ENCODE data around the gene DHDH. TPM values are rescaled to one million over a fixed set of nuclear protein-coding genes. Genes with fewer than 3 reads are reported as not detected.
"Not testable (repeated sequence)": the region's sequence is repeated elsewhere in the genome, so short reads cannot be mapped to it uniquely, and the experiment has no call there.

Gene DHDH
- total RNA-seq (2014; rRNA removed) = 0.96 TPM in 1 of 2 replicates, not detected in the other
- polyA plus RNA-seq (2012) = 0.12 TPM

DNA sequence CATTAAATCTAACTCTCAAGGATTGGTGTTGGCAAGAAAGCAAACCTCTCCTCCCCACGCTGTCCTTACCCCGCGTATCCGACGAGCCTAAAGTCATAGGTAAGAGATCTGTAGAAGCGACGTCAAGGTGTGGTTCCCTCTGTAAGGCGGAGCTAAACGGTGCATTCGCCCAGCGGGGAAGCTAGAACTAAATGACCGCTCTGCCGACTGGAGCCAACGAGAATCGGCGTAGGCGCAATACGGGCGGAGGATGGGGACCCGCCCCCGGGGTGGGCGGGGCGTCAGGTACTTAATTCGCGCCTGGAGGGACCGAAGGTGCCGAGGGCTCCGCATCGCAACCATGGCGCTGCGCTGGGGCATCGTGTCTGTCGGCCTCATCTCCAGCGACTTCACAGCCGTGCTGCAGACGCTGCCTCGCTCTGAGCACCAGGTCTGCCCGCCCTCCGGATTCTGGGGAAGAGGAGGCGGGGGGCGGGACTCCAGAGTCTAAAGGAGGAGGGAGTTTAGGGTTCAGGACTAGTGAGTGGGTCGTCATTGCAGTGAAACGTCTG lies at the start of gene DHDH:
DHDH (plus strand) TSS at position 318 of the 551 bp plus-strand sequence; CDS start at position 341, 23 bp downstream.
- DNase-seq (ENCODE audit: low read depth) = peak; percentile 27

DNA sequence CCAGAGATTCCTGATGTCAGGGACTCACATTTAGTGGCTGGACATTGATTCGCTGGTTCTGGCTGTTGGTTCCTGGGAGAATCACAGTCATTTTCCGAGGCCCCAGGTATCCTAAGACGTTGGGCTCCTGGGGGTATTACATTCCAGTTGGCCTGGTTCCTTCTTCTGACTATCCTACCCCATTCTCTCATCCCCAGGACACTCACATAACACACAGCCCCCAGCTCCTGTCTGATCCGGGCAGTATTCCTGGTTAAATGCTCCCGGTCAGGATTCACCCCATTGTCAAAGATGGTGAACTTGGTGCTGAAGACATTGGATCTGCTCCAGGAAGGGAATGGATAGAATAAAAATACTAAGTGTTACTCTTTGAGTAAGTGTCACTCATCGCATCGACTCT lies 49.8 kb upstream of the DHDH start:
- no peak for DNase-seq (ENCODE audit: low read depth)

DNA sequence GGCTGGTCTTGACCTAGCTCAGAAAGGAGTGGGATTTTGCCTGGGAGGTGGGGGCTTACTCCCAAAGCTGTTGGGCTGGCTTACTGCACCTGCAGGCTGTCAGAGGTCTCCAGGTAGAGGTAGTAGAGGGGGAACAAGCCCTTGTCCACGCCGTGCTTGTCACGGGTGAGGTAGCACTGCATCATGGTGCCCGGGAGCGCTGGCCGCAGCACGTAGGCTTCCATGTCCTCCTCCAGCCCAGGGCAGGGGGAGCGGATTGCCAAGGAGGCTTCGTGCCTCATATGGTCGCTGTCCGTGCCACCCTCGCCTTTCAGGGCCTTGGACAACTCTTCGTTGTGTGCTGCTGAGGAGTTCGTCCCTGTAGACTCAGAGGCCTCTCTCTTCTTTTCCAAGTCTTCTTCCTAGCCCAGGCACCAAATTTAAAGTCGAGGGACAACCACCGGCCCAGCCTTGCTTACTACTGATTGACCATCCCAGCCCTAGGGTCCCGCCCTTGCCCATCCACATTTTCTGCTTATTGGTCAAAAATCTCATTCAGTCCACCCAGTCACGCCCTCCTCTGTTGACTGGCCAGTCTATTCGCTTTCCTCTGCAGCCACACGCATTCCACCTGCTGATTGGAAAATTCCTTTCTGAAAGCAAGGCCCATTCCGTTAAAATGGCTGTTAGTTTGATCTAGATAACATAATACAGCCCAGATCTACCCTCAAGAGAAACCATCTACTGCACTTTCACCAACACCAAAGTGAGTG lies 45.5 kb upstream of the DHDH start:
- no peak for DNase-seq (ENCODE audit: low read depth)

DNA sequence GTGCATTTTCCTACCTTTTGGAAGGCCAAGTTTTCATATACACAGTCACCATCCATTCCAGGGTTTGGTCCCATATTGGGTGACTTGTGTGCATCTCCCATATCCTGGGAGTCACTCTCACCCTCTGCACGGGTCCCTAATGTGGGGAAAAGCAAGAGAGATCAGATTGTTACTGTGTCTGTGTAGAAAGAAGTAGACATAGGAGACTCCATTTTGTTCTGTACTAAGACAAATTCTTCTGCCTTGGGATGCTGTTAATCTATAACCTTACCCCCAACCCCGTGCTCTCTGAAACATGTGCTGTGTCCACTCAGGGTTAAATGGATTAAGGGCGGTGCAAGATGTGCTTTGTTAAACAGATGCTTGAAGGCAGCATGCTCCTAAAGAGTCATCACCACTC lies 44.0 kb upstream of the DHDH start:
- DNase-seq (ENCODE audit: low read depth) = not testable (repeated sequence)

DNA sequence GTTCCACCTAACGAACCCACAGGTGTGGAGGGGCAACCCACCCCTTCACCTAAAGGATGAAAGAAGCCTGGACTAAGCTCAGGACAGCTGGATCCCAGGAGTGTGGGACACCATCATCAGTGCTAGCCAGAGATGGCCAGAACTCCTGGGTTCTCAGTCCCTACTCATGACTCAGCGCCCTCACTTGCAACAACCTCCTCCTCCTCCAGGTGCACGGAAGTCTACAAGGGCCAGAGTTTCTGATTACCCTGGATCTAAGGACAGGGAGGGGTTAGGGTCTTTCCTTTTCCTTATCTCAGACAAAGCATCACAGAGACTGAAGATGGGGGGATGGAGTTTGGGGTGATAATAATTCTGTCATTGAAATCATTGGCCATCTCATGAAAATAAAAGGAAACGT lies 42.9 kb upstream of the DHDH start:
- no peak for DNase-seq (ENCODE audit: low read depth)

DNA sequence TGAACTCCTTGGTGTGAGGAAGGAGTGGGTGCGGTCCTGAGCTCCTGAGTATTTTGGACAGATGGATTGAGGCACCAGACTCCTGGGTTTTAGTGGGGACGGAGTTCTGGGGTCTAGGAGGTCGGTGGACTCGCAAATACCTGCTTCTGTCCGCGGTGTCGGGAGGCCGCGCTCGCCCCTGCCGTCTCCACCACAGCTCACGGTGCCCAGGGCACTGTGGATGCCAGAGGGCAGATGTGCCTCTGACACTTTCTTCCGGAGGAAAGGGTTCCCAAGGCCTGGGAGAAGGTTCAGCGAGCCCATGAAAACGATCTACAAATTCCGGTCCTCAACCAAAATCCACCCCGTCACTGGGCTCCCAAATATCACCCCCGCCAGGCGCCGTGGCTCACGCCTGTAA lies 38.3 kb upstream of the DHDH start:
- no peak for DNase-seq (ENCODE audit: low read depth)

DNA sequence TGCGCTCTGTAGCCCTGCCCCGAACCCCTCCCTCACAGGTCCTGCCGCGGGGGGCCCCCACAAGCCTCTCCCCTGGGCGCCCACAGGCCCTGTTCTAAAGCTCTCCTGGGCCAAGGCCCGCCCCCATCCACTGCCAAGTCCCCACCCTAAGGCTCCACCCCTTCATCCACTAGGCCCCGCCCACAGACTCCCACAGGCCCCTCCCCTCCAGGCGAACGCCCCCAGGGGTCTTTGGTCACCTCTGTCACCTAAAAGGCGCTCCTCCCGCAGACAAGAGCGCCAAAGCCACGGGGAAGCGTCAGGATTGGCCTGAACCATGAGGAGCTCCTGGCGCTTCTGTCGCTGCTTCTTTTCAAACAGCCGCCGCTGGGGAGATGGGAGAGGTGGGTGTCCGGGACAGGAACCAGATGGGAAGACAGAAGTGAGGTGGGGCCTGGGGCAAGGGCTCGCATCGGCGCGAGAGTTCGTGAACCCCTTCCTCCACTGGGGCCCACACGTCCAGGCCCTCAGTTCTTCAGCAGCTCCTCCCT lies 37.2 kb upstream of the DHDH start:
- no peak for DNase-seq (ENCODE audit: low read depth)

DNA sequence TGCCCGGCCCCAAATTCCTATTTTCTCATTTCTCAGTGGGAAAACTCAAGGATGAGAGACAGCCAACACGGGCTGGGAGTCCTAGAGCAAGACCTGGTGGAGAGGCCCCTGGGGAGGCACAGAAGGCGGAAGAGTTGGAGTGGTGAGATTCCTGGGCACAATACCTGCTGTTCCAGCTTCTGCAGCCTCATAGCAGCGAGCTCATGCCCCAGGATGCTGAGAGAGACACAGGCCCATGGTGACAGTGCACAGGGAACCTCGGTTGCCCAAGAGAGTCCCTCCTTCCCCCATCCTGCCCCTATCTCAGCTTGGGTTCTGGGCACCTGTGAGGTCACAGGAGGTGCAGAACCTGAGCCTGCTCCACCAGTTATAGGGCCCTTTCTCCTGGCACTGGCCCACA lies 36.3 kb upstream of the DHDH start:
- DNase-seq (ENCODE audit: low read depth) = no peak

DNA sequence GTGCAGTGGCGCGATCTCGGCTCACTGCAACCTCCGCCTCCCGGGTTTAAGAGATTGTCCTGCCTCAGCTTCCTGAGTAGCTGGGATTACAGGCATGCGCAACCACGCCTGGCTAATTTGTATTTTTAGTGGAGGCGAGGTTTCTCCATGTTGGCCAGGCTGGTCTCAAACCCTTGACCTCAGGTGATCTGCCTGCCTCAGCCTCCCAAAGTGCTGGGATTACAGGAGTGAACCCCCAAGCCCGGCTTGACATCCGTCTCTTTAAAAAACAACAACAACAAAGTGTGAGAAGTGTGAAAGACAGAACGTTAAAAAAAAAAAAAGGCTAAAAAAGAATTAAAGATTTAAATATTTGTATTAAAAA lies 34.1 kb upstream of the DHDH start:
- DNase-seq (ENCODE audit: low read depth) = not testable (repeated sequence)

DNA sequence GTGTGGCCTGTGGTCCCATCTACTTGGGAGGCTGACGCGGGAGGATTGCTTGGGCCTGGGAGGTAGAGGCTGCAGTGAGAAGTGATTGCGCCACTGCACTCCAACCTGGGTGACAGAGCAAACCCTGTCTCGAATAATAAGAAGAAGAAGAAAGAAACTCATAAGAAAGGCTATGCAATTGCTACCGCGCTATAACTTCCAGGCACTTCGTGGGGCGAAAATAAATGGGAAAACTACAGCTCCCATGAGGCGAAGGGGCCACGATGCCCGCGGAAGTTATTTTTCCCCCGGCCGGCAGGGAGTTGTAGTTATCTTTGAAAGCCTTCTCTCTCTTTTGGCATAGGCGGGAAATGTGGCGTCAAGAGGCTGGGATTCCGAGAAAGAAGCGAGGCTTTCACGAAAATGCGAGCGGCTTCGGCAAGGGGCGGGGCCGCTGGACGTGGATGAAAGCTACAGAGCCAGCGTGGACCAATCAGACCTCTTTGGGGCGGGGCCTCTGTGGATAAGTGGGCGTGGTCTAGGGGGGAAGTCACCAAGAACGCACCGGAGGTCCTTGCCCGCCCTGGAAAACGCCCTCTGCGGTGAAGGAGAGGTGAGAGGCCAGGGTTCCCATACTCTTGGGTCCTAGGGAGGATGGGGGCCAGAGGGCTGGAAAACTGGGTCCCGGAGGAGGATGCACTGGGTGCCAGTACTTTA lies 33.6 kb upstream of the DHDH start, which contains the start of gene NUCB1:
NUCB1 (plus strand) TSS at position 532 of the 696 bp plus-strand sequence. CDS start 485 bp downstream, outside the sequence.
- peak; percentile 98 for DNase-seq (ENCODE audit: low read depth)

DNA sequence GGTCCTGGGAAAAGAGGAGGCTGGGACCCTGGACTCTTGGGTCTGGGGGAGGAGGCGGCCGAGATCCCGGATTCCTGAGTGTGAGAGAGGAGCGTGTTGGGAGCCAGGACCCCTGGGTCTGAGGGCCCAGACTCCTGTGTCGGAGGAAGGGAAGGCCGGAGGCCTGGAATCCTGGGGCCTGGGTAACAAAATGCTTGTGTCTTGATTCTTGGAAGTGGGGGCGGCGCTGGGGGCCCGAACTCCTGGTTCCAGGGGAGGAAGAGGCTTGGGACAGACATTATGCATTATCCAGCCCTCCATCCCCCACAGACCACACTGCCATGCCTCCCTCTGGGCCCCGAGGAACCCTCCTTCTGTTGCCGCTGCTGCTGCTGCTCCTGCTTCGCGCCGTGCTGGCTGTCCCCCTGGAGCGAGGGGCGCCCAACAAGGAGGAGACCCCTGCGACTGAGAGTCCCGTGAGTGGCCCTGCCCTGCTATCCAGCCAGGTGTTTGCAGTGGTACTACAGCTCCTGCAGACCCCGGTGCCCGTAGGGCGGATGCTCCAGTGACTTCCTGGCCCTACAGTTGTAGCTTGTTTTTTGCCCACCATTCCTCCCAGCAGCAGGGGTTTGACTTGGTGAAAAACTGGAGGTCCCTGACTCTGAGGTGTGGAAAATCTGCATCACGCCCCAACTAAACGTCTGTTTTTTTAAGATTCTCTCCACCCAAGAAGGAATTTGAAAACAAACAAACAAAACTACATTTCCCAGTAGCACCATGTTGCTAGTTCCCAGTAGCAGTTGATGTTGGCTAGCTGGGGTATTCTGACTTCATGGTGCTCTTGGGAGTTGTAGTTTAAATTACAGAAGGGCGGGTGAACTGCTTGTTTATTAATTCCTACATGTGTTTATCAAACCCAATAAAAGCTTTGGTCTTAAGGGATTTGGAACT lies 32.8 kb upstream of the DHDH start:
- peak; percentile 44 for DNase-seq (ENCODE audit: low read depth)

DNA sequence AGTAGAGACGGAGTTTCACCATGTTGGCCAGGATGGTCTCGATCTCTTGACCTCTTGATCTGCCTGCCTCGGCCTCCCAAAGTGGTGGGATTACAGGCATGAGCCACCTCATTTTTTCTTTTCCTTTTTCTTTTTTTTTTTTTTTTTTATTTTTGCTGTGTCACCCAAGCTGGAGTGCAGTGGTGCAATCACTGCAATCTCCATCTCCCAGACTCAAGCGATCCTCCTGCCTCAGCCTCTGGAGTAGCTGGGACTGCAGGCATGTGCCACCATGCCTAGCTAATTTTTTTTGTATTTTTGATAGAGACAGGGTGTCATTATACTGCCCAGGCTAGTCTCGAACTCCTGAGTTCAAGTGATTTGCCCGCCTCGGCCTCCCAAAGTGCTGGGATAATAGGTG lies 31.2 kb upstream of the DHDH start:
- not testable (repeated sequence) for DNase-seq (ENCODE audit: low read depth)

DNA sequence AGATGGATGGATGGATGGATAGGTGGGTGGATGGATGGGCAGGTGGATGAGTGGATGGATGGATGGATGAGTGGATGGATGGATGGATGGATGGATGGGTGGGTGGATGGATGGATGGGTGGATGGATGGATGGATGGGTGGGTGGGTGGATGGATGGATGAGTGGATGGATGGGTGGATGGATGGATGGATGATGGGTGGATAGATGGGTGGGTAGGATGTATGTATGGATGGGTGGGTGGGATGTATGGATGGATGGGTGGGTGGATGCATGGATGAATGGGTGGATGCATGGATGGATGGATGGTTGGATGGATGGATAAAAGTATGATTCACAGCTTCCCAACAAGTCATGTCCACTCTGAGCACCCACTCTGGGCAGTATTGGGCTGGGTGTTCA lies 29.7 kb upstream of the DHDH start:
- DNase-seq (ENCODE audit: low read depth) = not testable (repeated sequence)

DNA sequence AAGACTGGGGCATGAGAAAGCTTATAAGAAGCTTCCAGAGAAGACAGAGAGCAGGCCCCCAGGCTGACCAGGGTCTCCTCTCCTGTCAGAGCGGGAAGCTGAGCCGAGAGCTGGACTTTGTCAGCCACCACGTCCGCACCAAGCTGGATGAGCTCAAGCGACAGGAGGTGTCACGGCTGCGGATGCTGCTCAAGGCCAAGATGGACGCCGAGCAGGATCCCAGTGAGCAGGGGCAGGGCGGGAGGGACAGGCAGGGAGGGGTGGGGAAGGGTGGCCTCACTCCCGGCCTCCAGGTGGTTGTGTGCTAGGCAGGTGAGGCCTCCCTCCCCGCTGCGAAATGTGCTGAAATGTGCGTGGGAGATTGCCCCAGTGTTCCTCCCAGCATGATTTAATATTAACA lies 27.8 kb upstream of the DHDH start:
- no peak for DNase-seq (ENCODE audit: low read depth)

DNA sequence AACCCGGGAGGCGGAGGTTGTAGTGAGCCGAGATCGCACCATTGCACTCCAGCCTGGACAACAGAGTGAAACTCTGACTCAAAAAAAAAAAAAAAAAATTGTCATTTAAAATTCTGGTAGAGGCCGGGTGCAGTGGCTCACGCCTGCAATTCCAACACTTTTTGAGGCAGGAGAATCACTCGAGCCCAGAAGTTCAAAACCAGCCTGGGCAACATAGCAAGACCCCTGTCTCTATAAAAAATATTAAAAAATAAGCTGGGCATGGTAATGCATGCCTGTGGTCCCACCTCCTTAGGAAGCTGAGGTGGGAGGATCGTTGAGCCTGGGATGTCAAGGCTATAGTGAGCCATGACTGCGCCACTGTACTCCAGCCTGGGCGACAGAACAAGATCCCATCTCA lies 27.2 kb upstream of the DHDH start:
- DNase-seq (ENCODE audit: low read depth) = no peak

DNA sequence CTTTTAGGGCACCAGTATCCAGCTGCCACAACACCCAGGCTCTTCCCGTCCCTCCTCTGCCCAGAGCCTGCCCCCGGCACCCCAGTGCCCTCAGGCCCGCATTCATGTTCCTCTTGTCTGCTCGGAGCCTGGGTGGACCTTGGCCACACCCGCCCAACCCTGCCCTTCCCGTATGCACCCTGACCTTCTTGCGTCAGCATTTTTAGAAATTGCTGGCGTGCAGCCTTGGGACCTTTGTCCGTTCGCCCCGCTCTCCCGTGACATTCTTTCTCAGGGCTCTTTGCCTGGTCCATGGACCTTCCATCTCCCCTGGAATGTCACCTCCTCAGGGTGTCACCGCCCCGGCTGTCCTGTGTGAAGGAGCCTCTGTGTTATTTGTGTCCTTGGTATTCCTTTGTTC lies 25.8 kb upstream of the DHDH start:
- no peak for DNase-seq (ENCODE audit: low read depth)

DNA sequence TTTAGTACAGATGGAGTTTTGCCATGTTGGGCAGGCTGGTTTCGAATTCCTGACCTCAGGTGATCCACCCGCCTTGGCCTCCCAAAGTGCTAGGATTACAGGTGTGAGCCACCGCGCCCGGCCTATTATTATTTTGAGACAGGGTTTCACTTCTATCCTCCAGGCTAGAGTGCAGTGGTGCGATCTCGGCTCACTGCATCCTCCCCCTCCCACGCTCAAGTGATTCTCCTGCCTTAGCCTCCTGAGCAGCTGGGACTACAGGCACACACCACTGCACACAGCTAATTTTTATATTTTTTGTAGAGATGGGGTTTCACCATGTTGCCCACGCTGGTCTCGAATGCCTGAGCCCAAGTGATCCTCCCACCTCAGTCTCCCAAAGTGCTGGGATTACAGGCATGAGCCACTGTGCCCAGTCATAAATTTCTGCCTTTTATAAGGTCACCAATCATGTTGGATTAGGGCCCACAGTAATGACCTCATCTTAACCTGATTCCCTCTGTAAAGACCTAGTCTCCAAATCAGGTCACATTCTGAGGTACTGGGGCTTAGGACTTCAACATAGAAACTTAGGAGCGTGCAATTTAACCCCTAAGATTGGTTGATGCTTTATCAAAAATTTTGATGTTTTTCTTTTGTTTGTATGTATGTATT lies 23.9 kb upstream of the DHDH start:
- DNase-seq (ENCODE audit: low read depth) = not testable (repeated sequence)

DNA sequence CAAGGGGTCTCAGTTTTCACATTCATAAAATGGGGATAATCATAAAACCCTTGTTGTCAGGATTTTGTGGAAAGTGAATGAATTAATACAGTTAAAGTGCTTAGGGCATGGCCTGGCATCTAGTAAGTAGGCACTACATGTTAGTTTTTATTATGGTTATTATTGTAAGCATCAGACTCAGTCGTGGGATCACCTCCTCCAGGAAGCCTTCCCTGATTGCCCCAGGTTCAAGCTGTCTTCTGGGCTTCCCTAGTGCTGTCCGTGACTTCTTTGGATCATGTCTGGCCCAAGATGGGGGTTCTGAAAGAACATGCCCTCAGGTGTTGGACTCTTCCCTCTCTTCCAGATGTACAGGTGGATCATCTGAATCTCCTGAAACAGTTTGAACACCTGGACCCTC lies 22.7 kb upstream of the DHDH start:
- DNase-seq (ENCODE audit: low read depth) = no peak

DNA sequence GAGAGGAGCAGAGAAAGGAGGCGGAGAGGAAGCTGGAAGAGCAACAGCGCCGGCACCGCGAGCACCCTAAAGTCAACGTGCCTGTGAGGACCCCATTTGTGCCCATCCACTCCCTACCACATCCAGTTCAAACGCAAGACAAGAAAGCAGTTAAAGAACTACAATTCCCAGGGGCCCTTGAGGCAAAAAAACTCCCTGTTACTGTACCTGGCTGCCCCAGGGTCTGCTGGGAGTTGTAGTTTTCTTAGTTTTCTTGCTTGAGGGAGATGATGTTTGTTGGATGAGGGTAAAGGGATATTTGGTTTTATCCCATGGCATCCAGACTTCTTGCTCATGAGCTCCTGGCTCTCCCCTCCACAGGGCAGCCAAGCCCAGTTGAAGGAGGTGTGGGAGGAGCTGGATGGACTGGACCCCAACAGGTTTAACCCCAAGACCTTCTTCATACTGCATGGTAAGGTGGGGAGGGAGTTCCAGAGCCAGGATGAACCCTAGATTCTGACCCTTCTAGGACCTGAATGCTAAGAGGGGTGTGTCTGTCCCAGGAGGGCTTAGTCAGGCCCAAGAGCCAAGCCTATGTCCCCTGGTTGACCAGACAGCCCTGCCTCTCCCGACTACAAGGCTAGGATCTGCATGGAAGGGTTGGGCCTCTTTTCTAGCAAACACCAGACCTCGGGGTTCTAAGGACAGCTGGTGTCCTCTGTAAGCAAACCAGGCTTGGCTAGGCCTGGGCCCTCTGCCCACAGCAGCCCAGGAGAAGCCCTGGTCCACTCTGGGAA lies 20.2 kb upstream of the DHDH start:
- DNase-seq (ENCODE audit: low read depth) = no peak

DNA sequence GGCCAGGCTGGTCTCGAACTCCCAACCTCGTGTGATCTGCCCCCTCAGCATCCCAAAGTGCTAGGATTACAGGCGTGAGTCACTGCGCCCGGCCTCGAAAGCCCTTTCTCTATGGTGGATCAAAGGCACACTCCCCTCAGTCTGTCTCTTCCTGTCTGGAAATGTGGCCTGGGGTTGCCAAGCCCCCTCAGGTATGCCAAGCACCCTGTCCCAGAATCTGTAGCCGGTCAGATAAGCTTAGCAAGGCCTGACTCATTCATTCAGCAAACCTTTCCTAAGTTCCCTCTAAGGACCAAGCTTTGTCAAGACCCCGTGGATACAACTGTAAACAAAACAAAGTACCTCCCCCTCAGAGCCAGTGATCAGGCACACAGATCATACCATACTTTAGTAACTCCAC lies 19.3 kb upstream of the DHDH start:
- no peak for DNase-seq (ENCODE audit: low read depth)
